Liver (tissue), 9 donors: ENCODE results near the gene GLI3. TPM values are rescaled to one million over a fixed set of nuclear protein-coding genes. Genes with fewer than 3 reads are reported as not detected.

ENCODE experiments used
- DNase-seq: peaks from one replicate; pipeline ENCODE4 v3.0.0-alpha.2; 2017; ENCODE audit warnings: low spot score
- H3K27ac ChIP-seq, 2 donors: one replicate each; pipeline ENCODE4 v1.7.0; 2013; ENCODE audit warnings: inconsistent platforms in 2 of 2, low read length in 2 of 2, control low read depth in 1 of 2, low read depth in 1 of 2, mild to moderate bottlenecking in 1 of 2
- H3K27me3 ChIP-seq, 4 donors: one replicate each; pipeline versions ENCODE4 v1.6.1 to v1.7.0; 2013; ENCODE audit warnings: low read length in 3 of 4, inconsistent platforms in 1 of 4, mild to moderate bottlenecking in 1 of 4, moderate library complexity in 1 of 4; ENCODE audit not compliant: control insufficient read depth in 4 of 4, insufficient read depth in 4 of 4
- H3K36me3 ChIP-seq, 4 donors: one replicate each; pipeline versions ENCODE4 v1.6.1 to v1.7.0; 2013; ENCODE audit warnings: low read length in 3 of 4, mild to moderate bottlenecking in 3 of 4, low read depth in 1 of 4, moderate library complexity in 1 of 4; ENCODE audit not compliant: control insufficient read depth in 4 of 4, insufficient read depth in 3 of 4
- H3K4me1 ChIP-seq, 4 donors: one replicate each; pipeline versions ENCODE4 v1.6.1 to v1.7.0; 2013; ENCODE audit warnings: low read length in 3 of 4, mild to moderate bottlenecking in 3 of 4, moderate library complexity in 1 of 4; ENCODE audit not compliant: control insufficient read depth in 4 of 4, insufficient read depth in 4 of 4
- H3K4me3 ChIP-seq, 3 donors: one replicate each; pipeline versions ENCODE4 v1.6.1 to v1.7.0; 2013; ENCODE audit warnings: low read length in 3 of 3, control low read depth in 1 of 3, low read depth in 1 of 3, mild to moderate bottlenecking in 1 of 3
- H3K9ac ChIP-seq, 2 donors: one replicate each; pipeline ENCODE4 v1.7.0; 2013; ENCODE audit warnings: low read length in 2 of 2, mild to moderate bottlenecking in 2 of 2, moderate library complexity in 2 of 2, control low read depth in 1 of 2, low read depth in 1 of 2
- H3K9me3 ChIP-seq, 4 donors: one replicate each; pipeline versions ENCODE4 v1.6.1 to v1.7.0; 2013; ENCODE audit warnings: low read length in 3 of 4; ENCODE audit not compliant: control insufficient read depth in 4 of 4
- ATF3 ChIP-seq: IDR thresholded peaks from 2 replicates; pipeline ENCODE4 v1.6.1; 2016; ENCODE audit warnings: antibody characterized with exemption
- CTCF ChIP-seq: fragments of 150-350 bp; IDR thresholded peaks from 2 replicates; pipeline ENCODE4 v1.5.1; 2017; ENCODE audit warnings: improper control_type of control experiment, low read depth, low read length; ENCODE audit not compliant: missing input control
- EGR1 ChIP-seq, 2 donors: IDR thresholded peaks; 2 replicates each; pipeline ENCODE4 v1.6.1; 2016 to 2018; ENCODE audit warnings: antibody characterized with exemption in 2 of 2, low read depth in 2 of 2
- FOXA1 ChIP-seq: IDR thresholded peaks from 2 replicates; pipeline ENCODE4 v1.6.1; 2016; ENCODE audit warnings: antibody characterized with exemption
- FOXA2 ChIP-seq: IDR thresholded peaks from 2 replicates; pipeline ENCODE4 v1.6.1; 2016; ENCODE audit warnings: antibody characterized with exemption
- GABPA ChIP-seq, 2 donors: IDR thresholded peaks in 1 of 2; conservative IDR thresholded peaks in 1 of 2; 2 replicates each; pipeline ENCODE4 v1.6.1; 2016; ENCODE audit warnings: antibody characterized with exemption in 2 of 2, mild to moderate bottlenecking in 1 of 2, moderate library complexity in 1 of 2
- HNF4A ChIP-seq, 2 donors: conservative IDR thresholded peaks; 2 replicates each; pipeline ENCODE4 v1.6.1; 2016; ENCODE audit warnings: antibody characterized with exemption in 2 of 2, mild to moderate bottlenecking in 2 of 2
- HNF4G ChIP-seq: IDR thresholded peaks from 2 replicates; pipeline ENCODE4 v1.6.1; 2016; ENCODE audit warnings: antibody characterized with exemption
- JUND ChIP-seq, 2 donors: IDR thresholded peaks; 2 replicates each; pipeline ENCODE4 v1.6.1; 2016; ENCODE audit warnings: antibody characterized with exemption in 2 of 2
- MAX ChIP-seq: IDR thresholded peaks from 2 replicates; pipeline ENCODE4 v1.6.1; 2016; ENCODE audit warnings: antibody characterized with exemption
- NR2F2 ChIP-seq: IDR thresholded peaks from 2 replicates; pipeline ENCODE4 v1.6.1; 2016; ENCODE audit warnings: antibody characterized with exemption
- RAD21 ChIP-seq, 2 donors: IDR thresholded peaks; 2 replicates each; pipeline ENCODE4 v1.6.1; 2016; ENCODE audit warnings: antibody characterized with exemption in 2 of 2, mild to moderate bottlenecking in 2 of 2
- REST ChIP-seq: IDR thresholded peaks from 2 replicates; pipeline ENCODE4 v1.6.1; 2016; ENCODE audit warnings: antibody characterized with exemption, mild to moderate bottlenecking
- RXRA ChIP-seq, 2 donors: IDR thresholded peaks; 2 replicates each; pipeline ENCODE4 v1.6.1; 2017 to 2018; ENCODE audit warnings: antibody characterized with exemption in 2 of 2, mild to moderate bottlenecking in 1 of 2
- SP1 ChIP-seq: IDR thresholded peaks from 2 replicates; pipeline ENCODE4 v1.6.1; 2018; ENCODE audit warnings: antibody characterized with exemption, mild to moderate bottlenecking
- TAF1 ChIP-seq: conservative IDR thresholded peaks from 2 replicates; pipeline ENCODE4 v1.6.1; 2016; ENCODE audit warnings: antibody characterized with exemption, mild to moderate bottlenecking
- YY1 ChIP-seq: IDR thresholded peaks from 2 replicates; pipeline ENCODE4 v1.6.1; 2016; ENCODE audit warnings: antibody characterized with exemption, mild to moderate bottlenecking
- ZBTB33 ChIP-seq: IDR thresholded peaks from 2 replicates; pipeline ENCODE4 v1.6.1; 2016; ENCODE audit warnings: antibody characterized with exemption
- WGBS: extraction: QIAGEN DNeasy Blood & Tissue Kit; methylation state at CpG from one replicate; pipeline ENCODE4 v1.1.7; 2013; 5-methylcytosine and 5-hydroxymethylcytosine counted together
- polyA plus RNA-seq, 2 donors: library from polyadenylated mRNA; stranded (reverse) in 1 of 2; unstranded in 1 of 2; fragments of 200-250 nt in 1 of 2; fragments of >200 nt in 1 of 2; fragmentation: Nextera tagmentation in 1 of 2; extraction: Ambion mirVana in 1 of 2; gene quantifications; one replicate each; pipeline versions ENCODE4 v1.2.1 to v1.2.3, GENCODE V29; 2013 to 2015
- total RNA-seq, 2 donors: library from RNA; depleted of rRNA; stranded (reverse); fragments of >200 nt; gene quantifications; one replicate each; pipeline ENCODE4 v1.2.3, GENCODE V29; 2014
- donor health status: healthy.
- donor health status: healthy.
- donor health status: healthy.
- donor health status: healthy.
- donor health status: healthy.

The GLI3 gene
- total and polyA plus RNA-seq, 4 donors, result 0.09 to 0.42 (median 0.26) TPM

- no peaks in the 10 kb centered on the region for H3K4me1 ChIP-seq
- H3K27me3 ChIP-seq, result no peaks in the 10 kb centered on the region
- no peaks in the 10 kb centered on the region for H3K9me3 ChIP-seq
- no peak overlapping the region for H3K9ac ChIP-seq
- no peaks in the 10 kb centered on the region for H3K36me3 ChIP-seq
- TF ChIP-seq HNF4G (no peak), CTCF (no peak), ZBTB33 (no peak), REST (no peak), FOXA2 (no peak), NR2F2 (no peak), SP1 (no peak), TAF1 (no peak), JUND (IDR thresholded peaks at IDR 0.05) (no peak), MAX (no peak), EGR1 (IDR thresholded peaks at IDR 0.05; ENCODE audit: low read depth in 2 of 2) (no peak), HNF4A (conservative IDR thresholded peaks at IDR 0.05) (no peak), RXRA (IDR thresholded peaks at IDR 0.05) (no peak), YY1 (no peak), ATF3 (no peak), FOXA1 (no peak), GABPA (IDR thresholded peaks at IDR 0.05 in 1 of 2, conservative IDR thresholded peaks at IDR 0.05 in 1 of 2) (no peak), RAD21 (IDR thresholded peaks at IDR 0.05) (no peak)
- WGBS, result 77% methylated on average over 4 of the region's 4 CpGs
- DNase-seq, result no peak
- no peak overlapping the region for H3K4me3 ChIP-seq
- H3K27ac ChIP-seq, result no peak overlapping the region
Observed at GRCh38 chr7:42181566-42181965, 55.4 kb downstream of the GLI3 start.

GRCh38 chr7:42180806-42181205, 56.2 kb downstream of the GLI3 start:
- WGBS, result 71% methylated on average over 2 of the region's 2 CpGs
- Histone ChIP-seq H3K9ac (no peak overlapping the region), H3K27ac (no peak overlapping the region), H3K4me3 (no peak overlapping the region), H3K27me3 (no peaks in the 10 kb centered on the region), H3K36me3 (no peaks in the 10 kb centered on the region), H3K4me1 (no peaks in the 10 kb centered on the region), H3K9me3 (no peaks in the 10 kb centered on the region)
- DNase-seq, result no peak
- TF ChIP-seq HNF4G (no peak), NR2F2 (no peak), TAF1 (no peak)
